NCI-H1930 (cell line): ENCODE results near the gene GYS2.
"Not testable (repeated sequence)": the region's sequence is repeated elsewhere in the genome, so short reads cannot be mapped to it uniquely, and the experiment has no call there.

Experiments used
- DNase-seq, 2 experiments: peaks; one replicate each; lab custom pipeline; 2025; lab: John Stamatoyannopoulos, UW

Gene GYS2

DNA sequence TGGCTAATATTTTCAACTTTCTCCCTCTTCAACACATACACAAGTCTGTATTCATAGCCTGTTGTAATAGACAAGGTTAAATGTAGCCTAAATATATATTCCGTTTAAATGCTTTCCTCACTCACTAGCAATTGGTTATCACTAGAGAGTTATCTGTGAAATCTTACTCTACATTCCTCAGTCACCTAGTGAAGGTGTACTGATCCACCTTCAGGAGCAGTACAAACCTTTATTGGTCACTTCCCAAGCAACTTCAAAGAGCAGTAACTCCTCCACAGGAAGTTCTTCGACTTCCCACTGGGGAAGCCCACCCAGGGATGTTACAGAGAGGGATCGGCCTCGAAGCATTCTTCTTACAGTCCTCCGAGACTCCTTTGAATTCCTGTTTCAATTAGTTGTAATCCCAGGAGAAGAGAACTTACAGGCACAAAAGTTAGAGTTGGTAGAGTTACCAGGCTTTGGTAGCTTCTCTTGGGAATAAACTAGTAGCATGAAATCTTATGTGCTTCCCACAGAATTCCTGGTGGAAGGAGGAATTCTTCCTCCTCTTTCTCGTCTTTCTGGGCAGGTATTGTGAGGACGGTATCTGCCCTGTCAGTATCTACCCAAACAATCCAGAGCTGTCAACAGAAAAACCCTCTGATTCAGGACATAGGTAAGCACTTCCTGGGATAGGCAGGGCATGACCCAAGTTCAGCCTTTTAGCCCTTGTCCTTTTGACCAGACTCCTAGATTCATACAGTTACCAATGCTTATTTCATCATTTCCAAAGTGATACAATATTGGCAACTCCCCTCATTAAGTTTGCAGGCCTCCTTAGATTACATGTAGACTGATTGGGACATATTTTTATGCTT is at the start of gene GYS2:
GYS2 (minus strand) TSS at position 603 of the 857 bp plus-strand sequence; CDS start at position 348, 255 bp downstream.
- no peak for DNase-seq

DNA sequence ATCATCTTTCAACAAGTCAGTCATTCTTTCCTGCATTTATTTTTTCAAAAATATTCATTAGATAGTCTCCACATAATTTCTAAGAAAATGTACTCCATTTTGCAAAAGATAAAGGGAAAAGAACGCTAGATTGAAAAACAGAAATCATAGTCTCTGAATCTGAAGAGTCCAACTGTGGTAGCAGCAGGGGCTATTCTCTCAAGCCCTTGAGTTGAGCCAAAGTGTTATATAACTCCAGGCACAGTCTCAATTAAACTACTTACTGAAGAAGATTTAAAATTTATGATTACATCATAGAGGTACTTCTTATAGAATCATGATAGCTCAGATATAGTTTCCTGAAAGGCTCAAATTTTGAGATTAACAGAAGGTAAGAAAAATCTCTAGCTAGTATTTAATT is 47.2 kb upstream of the GYS2 start:
- DNase-seq = no peak

DNA sequence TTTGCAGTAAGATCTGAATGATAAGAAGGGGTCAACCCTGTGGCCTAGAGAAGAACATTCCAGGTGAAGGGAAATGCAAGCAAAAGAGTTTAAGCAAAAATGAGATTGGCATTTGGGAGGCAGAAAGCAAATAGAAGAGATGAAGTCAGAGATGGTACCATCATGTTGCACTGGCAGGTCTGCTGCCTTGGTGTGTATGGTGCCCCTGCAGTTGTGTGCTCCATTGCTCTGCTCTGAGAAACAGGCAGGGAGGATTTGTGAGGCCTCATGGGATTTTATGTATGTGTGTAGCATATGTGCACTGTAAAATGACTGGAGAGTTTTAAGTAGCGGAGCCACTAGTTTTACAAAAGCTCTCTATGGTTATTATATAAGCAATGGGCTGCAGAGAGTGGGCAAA is 46.4 kb upstream of the GYS2 start:
- no peak for DNase-seq

DNA sequence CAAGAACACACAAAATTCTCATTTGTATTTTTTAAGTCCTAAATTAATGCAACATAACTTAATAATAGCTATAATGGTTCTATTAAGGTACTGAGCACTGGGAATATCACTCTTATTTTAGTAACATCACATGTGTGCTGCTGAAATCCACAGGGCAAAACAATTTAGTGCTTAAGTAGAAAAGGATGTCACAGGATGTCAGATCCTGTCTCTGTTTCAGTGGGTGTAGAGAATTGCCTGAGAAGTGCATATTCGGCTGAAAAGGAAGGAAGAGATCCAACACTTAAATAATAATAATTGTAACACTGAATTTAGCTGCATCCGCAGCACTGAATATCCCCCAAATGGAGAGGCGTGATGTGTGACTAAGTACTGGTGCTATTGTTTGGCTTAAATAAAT is 44.4 kb upstream of the GYS2 start:
- no peak for DNase-seq

DNA sequence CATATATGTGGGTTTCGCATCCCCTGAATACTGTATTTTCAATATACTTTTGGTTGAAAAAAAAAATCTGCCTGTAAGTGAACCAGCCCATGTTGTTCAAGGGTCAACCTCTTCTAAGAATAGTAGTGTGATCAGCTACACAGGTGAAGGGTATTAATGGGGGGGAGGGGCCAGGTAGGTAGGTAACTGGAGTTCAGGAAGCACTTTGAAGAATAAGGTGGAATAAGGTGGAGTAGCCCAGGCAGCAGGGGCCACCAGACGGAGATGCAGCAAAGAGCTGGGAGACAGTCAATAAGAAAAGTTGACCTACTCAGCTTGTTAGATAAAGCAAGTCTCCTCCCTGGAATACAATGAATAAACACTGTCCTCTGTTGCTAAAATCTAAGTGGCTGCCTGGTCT is 43.7 kb upstream of the GYS2 start:
- no peak for DNase-seq

DNA sequence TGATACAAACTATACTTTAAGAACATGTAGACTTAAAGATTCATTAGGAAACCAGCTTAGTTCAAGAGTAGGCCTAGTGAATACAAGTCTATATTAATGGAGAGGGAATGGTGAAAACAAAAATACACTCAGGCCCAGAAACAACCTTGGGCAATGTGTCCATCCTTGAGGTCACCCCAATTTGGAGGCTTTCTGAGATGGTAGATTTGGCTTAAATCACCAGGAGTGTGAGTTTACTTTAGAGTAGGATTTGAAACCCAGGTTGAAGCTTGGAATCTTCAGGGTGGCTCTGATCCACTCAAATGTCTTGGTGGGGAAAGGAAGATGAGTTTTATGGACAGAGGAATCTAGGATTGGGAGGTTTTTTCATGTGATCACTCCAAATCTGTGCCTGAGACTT is 42.5 kb upstream of the GYS2 start:
- no peak for DNase-seq

DNA sequence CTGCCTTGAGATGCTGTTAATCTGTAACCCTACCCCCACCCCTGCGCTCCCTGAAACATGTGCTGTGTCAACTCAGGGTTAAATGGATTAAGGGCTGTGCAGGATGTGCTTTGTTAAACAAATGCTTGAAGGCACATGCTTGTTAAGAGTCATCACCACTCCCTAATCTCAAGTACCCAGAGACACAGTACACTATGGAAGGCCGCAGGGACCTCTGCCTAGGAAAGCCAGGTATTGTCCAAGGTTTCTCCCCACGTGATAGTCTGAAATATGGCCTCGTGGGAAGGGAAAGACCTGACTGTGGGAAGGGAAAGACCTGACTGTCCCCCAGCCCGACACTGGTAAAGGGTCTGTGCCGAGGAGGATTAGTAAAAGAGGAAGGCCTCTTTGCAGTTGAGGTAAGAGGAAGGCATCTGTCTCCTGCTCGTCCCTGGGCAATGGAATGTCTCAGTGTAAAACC is 40.4 kb upstream of the GYS2 start:
- DNase-seq = not testable (repeated sequence)

DNA sequence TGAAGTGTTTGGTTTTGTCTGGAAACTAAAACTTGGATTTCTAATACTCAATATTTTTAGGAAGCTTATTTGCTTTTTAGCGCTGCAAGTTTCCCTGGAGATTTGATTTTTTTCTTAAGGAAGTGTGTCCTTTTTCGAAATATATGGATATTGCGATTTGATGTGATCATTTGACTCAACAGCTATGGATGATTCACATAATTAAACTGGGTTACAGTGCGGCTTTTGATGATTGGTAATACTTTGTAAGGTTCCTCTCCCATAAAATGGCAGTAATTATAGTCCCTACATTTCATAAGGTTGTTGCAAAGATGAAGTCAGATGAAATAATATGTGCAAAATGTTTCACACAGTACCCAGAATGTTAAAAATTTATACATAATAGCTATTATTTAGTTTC is 39.9 kb upstream of the GYS2 start:
- DNase-seq = no peak

DNA sequence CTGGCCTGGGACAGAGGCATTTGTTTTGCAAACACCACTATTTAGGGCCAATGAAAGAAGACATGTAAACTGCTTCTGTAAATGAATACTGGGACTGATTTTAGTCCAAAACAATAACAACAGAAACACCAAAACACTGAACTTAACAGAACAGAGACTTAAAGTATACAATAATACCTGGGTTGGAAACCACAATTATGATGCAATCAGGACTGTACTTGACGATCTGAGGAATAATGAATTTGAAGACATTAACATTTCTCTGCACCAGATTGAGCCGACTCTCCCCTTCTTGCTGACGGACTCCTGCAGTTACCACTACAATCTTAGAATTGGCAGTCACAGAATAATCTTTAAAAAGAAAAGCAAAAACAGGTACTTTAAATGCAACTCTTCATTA is 39.1 kb upstream of the GYS2 start:
- DNase-seq = no peak

DNA sequence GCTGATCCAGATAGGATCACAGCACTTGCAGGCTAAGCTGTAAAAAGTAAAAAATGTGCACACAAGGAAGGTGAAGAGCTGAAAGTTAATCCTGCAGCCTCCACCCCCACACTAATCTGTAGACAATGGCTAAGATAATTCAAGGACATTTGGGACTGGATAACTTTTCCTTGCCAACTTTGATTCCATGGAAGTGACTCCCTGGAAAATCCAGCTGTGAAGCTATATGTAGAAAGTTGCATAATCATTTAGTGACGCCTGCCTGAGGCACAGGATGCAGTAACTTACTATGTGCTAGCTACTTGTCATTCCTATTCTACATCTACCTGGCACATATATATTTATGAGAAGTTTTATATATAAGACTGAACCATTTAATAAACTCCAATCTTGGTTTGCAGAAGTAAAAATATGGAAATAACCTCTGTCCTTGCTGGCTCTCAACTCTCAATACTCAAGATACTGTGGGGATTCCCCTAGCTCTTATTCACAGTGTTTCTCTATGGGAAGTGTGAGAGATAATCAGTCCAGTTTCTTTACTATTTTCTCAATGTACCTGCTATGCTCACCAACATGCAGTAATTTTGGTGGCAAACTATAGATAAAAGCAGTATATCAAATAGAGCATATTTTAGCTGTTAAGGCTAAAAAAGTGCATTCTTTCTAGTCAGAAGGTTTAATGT is 38.2 kb upstream of the GYS2 start:
- DNase-seq = no peak

DNA sequence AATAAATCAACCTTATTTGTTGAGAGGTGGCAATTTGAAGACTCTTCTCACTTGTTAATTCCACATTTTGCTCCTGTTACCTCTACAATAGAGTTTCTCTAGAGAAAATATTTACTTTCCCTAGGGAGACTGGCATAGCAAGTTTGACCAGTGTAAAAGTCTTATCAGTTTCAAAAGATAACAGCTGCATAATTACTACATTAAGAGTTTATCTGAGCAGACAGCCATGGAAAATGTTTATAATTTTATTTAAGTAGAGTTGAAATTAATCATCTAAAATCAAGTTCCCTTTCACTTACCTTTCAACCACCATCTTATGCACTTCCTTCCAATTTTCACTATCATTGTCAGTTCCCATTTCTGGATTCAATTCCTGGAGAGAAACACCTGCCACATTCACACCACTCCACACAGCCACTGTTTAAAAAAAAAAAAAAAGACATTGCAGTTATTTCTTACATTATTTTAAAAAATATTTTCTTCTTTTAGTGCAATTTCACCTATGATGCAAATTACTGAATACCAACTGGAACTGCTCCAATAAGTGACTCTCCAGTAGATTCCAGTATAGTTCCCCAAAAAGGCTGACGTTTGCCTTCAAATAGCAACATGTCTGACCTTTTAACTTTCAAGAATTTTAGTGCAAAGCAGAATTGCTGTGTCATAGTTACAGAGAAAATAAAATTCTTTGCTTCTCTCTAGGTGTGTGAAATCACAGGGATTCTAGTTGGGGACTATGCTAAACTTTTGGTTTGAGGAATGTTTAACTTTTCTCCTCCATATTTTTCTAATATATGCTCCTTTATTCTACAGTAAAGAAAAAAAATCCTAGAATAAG is 33.6 kb upstream of the GYS2 start:
- DNase-seq = no peak

DNA sequence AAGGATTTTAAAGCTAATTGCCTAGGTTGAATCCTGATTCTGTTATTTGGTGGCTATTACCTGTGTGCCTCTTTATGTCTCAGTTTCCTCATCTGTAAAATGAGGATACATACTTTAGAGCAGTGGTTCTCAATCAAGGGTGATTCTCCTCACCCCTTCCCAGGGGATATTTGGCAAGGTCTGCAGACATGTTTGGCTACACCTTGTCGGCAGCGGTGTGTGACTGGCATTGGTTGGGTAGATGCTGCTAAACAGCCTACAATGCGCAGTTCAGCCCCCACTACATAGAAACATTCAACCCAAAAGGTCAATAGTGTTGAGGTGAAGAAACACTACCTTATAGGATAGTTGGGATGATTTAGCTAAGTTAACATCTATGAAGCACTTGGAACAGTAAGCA is 29.6 kb upstream of the GYS2 start:
- DNase-seq = no peak

DNA sequence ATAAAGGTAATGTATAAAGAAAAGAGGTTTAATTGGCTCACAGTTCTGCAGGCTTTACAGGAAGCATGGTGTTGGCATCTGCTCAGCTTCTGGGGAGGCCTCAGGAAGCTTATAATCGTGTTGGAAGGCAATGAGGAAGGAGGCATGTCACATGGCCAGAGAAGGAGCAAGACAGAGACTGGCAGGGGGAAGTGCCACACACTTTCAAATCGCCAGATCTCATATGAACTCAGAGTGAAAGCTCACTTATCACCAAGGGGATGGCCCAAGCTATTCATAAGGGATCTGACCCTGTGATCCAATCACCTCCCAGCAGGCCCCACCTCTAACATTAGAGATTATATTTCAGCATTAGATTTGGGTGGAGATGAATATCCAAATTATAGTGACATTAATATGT is 26.7 kb upstream of the GYS2 start:
- DNase-seq = no peak

DNA sequence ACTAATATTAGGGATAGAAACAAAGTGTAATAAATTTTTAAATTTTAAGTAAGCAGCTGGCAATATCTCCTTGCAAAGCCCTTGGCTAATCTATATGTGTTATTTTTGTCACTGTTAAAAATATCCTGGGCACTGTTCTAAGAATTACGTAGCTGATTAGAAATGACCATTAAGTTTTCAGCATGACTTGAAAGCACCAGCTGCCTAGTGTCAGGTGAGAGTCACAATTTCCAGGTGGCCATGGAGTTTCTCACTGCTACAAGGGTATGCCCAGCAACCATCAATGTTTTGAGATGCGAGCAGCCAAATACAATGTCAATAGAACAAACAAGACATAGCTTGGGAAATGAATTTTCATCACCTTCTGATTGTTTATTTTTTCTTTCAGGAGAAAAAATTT is 23.3 kb upstream of the GYS2 start:
- no peak for DNase-seq

DNA sequence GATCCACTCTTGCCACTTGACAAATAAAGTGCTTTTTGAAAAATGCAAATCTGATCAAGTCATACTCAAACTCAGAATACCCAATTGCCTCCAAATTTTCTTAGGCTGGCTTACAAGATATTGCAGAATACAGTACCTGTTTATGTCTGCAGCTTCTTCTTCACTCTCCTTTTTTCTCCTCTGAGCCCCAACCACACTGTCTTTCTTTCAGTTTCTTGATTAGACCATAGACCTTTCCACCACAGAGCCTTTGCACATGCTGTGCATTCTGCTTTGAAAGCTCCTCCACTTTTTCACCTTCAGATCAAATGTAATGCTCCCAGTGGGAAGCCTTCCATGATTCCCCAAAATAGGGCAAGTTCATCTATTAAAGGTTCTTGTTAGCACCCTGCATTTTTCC is 13.9 kb upstream of the GYS2 start:
- DNase-seq = no peak

DNA sequence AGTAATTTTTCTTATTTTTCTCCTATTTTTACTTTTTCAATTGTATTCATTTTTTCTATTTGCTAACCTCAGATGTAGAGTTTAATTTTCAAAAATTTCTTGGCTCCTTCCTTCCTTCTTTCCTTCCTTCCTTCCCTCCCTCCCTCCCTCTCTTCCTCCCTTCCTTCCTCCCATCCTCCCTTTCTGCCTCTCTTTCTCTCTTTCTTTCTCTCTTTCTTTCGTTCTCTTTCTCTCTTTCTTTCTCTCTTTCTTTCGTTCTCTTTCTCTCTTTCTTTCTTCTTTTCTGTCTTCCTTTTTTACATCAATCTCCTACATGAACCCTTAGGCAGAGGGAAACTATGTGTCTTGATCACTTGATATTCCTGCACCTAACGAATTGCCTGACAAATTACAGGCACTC is 12.4 kb upstream of the GYS2 start:
- no peak for DNase-seq

DNA sequence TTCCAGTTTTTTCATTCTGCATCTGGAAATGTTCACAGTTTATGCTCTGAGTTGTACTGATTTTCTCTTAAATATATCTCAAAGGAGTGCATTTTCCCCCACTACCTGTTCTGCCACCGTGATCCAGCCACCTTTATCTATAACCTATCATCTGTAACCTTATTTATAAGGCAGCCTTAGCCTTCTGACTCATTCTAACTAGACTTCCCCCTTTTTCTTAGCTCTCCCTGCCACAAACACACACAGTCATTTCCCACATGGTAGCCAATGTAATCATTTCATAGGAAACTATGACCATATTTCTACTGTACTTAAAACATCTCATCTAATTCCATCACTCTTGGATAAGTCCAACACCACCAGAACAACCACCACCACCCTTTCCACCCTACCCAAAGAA is 10.8 kb upstream of the GYS2 start:
- no peak for DNase-seq

DNA sequence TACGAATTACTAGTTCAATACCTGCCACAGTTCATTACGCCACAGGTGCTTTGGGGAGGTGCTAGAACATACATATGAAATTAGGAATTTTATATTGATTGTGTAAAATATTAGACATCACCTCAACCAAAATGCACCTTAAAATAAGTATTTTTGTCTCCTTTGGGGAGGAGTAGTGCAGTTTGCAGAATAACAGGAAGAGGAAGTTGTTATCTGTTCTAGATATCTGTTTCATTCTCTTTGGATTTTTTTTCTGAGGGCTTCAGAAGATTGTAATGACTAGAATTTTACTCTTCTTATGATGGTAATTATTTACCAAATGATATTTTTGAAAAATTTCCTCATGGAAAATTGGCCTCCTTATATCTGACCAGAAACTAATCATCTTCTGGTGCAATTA is 9.9 kb upstream of the GYS2 start:
- DNase-seq = no peak

DNA sequence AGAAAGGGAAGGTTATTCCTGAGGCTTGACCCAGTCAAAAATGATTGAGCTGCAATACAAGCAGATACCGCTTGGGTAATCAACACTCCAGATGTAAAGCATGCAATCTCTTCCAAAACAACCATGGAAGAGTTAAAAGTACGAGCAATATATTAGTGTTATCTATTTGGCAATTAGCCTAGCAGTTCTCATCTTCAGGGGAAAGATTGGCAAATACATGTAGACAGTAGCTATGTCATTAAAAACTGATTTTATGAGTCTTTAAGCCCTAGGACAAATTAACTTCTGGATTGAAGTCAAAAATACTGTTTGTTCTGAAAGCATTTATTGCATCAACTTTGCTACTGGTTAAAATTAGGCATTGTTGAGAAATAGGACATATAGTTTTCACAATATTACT is 9.3 kb upstream of the GYS2 start:
- DNase-seq = no peak

DNA sequence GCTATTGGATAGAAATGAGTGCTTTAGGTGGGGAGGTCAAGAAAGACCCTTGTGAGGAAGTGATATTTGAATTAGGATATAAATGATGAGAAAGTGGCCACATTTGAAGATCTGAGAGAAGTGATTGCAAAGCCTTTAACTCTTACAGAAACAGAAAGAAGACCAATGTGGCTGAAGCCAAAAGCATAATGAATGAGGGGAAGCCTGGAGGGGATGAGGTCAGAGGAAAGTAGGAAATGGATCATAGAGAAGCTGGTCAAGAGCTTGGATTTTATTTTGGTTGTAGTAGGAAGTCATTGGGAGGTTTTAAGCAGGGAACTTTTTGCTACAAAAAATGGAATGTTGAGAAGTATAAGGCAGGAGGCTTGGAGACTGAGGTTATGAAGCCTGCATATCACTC is 3.5 kb upstream of the GYS2 start:
- no peak for DNase-seq

DNA sequence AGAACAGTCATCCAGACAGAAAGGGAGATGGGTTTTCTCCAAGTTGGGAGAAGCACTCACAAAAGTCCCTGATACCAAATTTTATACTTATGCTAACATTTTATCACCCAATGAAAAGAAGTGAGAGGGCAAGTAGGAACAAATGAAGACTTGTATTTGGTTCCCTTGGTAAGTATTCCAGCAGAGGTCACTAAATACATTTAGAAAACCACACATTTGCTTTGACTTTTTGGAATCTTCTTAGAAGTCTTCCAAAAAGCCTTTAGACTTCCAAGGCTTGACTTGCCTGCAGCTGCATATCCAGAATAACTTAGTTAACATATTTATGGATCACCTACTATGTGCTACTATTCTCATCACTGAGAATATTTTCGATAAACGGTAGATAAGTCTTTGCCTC is 3.1 kb upstream of the GYS2 start:
- DNase-seq = no peak

DNA sequence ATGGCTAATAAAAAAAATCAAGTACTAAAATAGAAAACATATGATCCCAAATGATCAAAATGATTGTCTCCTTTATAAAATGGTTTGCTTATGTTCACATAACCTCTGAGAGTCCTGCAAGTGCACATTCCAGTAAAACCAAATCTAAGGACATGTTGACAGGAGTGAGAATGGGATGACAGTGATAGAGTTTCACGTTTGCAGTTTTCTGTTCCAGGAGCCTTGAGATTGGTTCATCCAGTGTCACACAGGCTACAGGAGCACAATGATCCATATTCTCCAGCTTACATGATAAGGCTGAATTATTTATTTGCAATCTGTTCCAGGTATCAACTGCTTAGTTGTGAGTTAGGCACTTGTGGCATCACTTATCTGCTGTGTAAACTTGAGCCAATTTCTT is 1.5 kb upstream of the GYS2 start:
- DNase-seq = no peak

DNA sequence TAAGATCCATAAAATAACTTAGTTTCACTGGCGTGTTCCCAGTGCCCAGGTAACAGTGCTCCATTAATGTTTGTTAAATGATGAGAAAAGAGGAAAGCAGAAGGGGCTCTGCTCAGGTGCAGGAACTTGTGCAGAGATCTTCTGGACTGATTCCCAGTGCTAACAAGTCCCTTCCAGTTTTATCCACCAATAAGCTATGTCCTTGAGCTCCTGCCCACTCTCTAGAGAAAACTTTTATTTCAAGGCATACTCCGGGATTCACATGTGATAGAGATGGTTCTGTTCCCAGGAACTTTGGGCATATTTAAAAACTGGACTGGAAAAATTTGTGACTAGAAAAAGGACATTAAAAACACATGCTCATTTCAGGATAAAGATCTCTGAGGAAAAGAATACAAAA is 1.9 kb downstream of the GYS2 start:
- no peak for DNase-seq
